SK-N-SH (cell line): ENCODE data around the gene STYXL2. TPM values are rescaled to one million over a fixed set of nuclear protein-coding genes. Genes with fewer than 3 reads are reported as not detected.

ENCODE experiments used
- CTCF ChIA-PET: fragments of 300-600, 350-600 bp; formaldehyde crosslinking; extraction: SDS; loops from one replicate; lab custom pipeline; 2021; lab: Yijun Ruan, JAX
- POLR2A ChIA-PET: fragments of 350-600 bp; sonication (Branson Sonifier 250); formaldehyde crosslinking; extraction: SDS; loops from one replicate; lab custom pipeline; 2020; ENCODE audit warnings: antibody characterized with exemption, inconsistent platforms; lab: Yijun Ruan, JAX
- DNase-seq: peaks from one replicate; pipeline ENCODE4 v3.0.0; 2012
- H2AFZ ChIP-seq: fragments of 200-600 bp; sonication (generic); 2 replicates; pipeline ENCODE4 v1.8.1; 2016; ENCODE audit warnings: antibody characterized with exemption, mild to moderate bottlenecking, low read depth
- H3F3A ChIP-seq: fragments of 200-600 bp; sonication (generic); replicated peaks from 2 replicates; pipeline ENCODE3; 2016; ENCODE audit warnings: antibody characterized with exemption, mild to moderate bottlenecking; ENCODE audit not compliant: insufficient read depth
- H3K27ac ChIP-seq, 2 experiments: fragments of 200-500 bp in 1 of 2; fragments of 200-600 bp in 1 of 2; sonication (Bioruptor generic) in 1 of 2; sonication (generic), shearing (Covaris generic) in 1 of 2; 2 replicates each; pipeline versions ENCODE4 v1.5.1 to v1.6.1; 2014 to 2016; ENCODE audit warnings: low read depth in 2 of 2, inconsistent platforms in 1 of 2, low read length in 1 of 2, mild to moderate bottlenecking in 1 of 2, mixed read lengths in 1 of 2
- H3K27me3 ChIP-seq: fragments of 200-600 bp; sonication (generic), shearing (Covaris generic); 2 replicates; pipeline ENCODE4 v1.6.1; 2016; ENCODE audit warnings: mixed run types; ENCODE audit not compliant: insufficient read depth
- H3K36me3 ChIP-seq, 2 experiments: fragments of 200-500 bp in 1 of 2; fragments of 200-600 bp in 1 of 2; sonication (Bioruptor generic) in 1 of 2; sonication (generic) in 1 of 2; replicated peaks in 1 of 2; 2 replicates each; pipeline versions ENCODE3 to v1.5.1; 2014 to 2016; ENCODE audit warnings: low read length in 1 of 2, mild to moderate bottlenecking in 1 of 2; ENCODE audit not compliant: insufficient read depth in 2 of 2, control insufficient read depth in 1 of 2
- H3K4me1 ChIP-seq, 2 experiments: fragments of 200-500 bp in 1 of 2; fragments of 200-600 bp in 1 of 2; sonication (Bioruptor generic) in 1 of 2; sonication (generic), shearing (Covaris generic) in 1 of 2; 2 replicates each; pipeline versions ENCODE4 v1.5.1 to v1.6.1; 2014 to 2016; ENCODE audit warnings: low read depth in 1 of 2, low read length in 1 of 2, mixed run types in 1 of 2; ENCODE audit not compliant: insufficient read depth in 2 of 2, control insufficient read depth in 1 of 2
- H3K4me2 ChIP-seq: fragments of 200-600 bp; sonication (generic), shearing (Covaris generic); 2 replicates; pipeline ENCODE4 v1.6.1; 2017; ENCODE audit warnings: mixed run types
- H3K4me3 ChIP-seq, 2 experiments: fragments of 200-500 bp in 1 of 2; fragments of 200-600 bp in 1 of 2; sonication (Bioruptor generic) in 1 of 2; sonication (generic), shearing (Covaris generic) in 1 of 2; 2 replicates each; pipeline versions ENCODE4 v1.5.1 to v1.8.1; 2014 to 2016; ENCODE audit warnings: low read depth in 2 of 2, inconsistent platforms in 1 of 2, low read length in 1 of 2, mild to moderate bottlenecking in 1 of 2, mixed read lengths in 1 of 2, moderate library complexity in 1 of 2
- H3K79me2 ChIP-seq: fragments of 200-600 bp; sonication (generic); 2 replicates; pipeline ENCODE4 v1.8.1; 2017; ENCODE audit warnings: mild to moderate bottlenecking; ENCODE audit not compliant: insufficient read depth
- H3K9ac ChIP-seq: fragments of 200-600 bp; sonication (generic); 2 replicates; pipeline ENCODE4 v1.6.1; 2017; ENCODE audit warnings: mixed run types
- H3K9me2 ChIP-seq: fragments of 200-600 bp; sonication (generic); 2 replicates; pipeline ENCODE4 v1.6.1; 2017; ENCODE audit warnings: mixed run types
- H3K9me3 ChIP-seq: fragments of 200-600 bp; sonication (generic); 2 replicates; pipeline ENCODE4 v1.6.1; 2017; ENCODE audit warnings: mixed run types, mild to moderate bottlenecking, moderate library complexity
- H4K20me1 ChIP-seq: fragments of 200-600 bp; sonication (generic); 2 replicates; pipeline ENCODE4 v1.6.1; 2017; ENCODE audit warnings: mild to moderate bottlenecking, mixed run types; ENCODE audit not compliant: insufficient read depth
- ELF1 ChIP-seq: IDR thresholded peaks from 2 replicates; pipeline ENCODE4 v1.4.0; 2012
- EZH2phosphoT487 ChIP-seq: fragments of 200-600 bp; sonication (generic); IDR thresholded peaks from 2 replicates; pipeline ENCODE4 v1.6.1; 2017; ENCODE audit warnings: low read depth, mixed run types, mild to moderate bottlenecking, antibody characterized with exemption, moderate library complexity, borderline replicate concordance
- FOSL2 ChIP-seq: IDR thresholded peaks from 2 replicates; pipeline ENCODE4 v1.4.0; 2012; ENCODE audit warnings: low read depth, mild to moderate bottlenecking, moderate library complexity, borderline replicate concordance
- FOXJ3 ChIP-seq: sonication (generic); formaldehyde crosslinking; IDR thresholded peaks from 2 replicates; pipeline ENCODE4 v1.5.1; 2020; ENCODE audit warnings: mild to moderate bottlenecking, missing genetic modification reagents
- FOXM1 ChIP-seq: IDR thresholded peaks from 2 replicates; pipeline ENCODE4 v1.4.0; 2012; ENCODE audit warnings: low read depth, mild to moderate bottlenecking
- MEF2A ChIP-seq: IDR thresholded peaks from 2 replicates; pipeline ENCODE4 v1.4.0; 2012; ENCODE audit warnings: low read depth, borderline replicate concordance
- MXI1 ChIP-seq: IDR thresholded peaks from 2 replicates; pipeline ENCODE4 v1.6.1; 2012; ENCODE audit warnings: mild to moderate bottlenecking, low read depth, low read length, improper control_type of control experiment
- POLR2AphosphoS5 ChIP-seq: IDR thresholded peaks from 2 replicates; pipeline ENCODE4 v1.6.1; 2012; ENCODE audit warnings: low read depth, low read length
- TAF1 ChIP-seq: IDR thresholded peaks from 2 replicates; pipeline ENCODE4 v1.6.1; 2012; ENCODE audit warnings: low read depth, mild to moderate bottlenecking, low read length, moderate library complexity, borderline replicate concordance
- TCF12 ChIP-seq: IDR thresholded peaks from 2 replicates; pipeline ENCODE4 v1.4.0; 2012
- YY1 ChIP-seq: IDR thresholded peaks from 2 replicates; pipeline ENCODE4 v1.4.0; 2012; ENCODE audit warnings: low read depth, mild to moderate bottlenecking
- WGBS: methylation state at CpG from one replicate; pipeline ENCODE4 v1.1.6; 2017; ENCODE audit warnings: low lambda C conversion rate; 5-methylcytosine and 5-hydroxymethylcytosine counted together
- polyA plus RNA-seq, 3 experiments: library from polyadenylated mRNA; depleted of rRNA; stranded (reverse); fragments of >200 nt; gene quantifications; 2 replicates each; pipeline ENCODE4 v1.2.3, GENCODE V29; 2012
- TF ChIP-seq, protein P1 (sequence below): IDR thresholded peaks from 2 replicates; pipeline ENCODE4 v1.4.0; 2012; ENCODE audit warnings: low read depth
- TF ChIP-seq, protein P2 (sequence below): fragments of 200-600 bp; sonication (generic); IDR thresholded peaks from 2 replicates; pipeline ENCODE4 v1.6.1; 2017; ENCODE audit warnings: antibody characterized with exemption, mild to moderate bottlenecking, moderate library complexity

The STYXL2 gene
- polyA plus RNA-seq, 1 of the 3 experiments (the other 2 are of a cell fraction), result not detected

DNA sequence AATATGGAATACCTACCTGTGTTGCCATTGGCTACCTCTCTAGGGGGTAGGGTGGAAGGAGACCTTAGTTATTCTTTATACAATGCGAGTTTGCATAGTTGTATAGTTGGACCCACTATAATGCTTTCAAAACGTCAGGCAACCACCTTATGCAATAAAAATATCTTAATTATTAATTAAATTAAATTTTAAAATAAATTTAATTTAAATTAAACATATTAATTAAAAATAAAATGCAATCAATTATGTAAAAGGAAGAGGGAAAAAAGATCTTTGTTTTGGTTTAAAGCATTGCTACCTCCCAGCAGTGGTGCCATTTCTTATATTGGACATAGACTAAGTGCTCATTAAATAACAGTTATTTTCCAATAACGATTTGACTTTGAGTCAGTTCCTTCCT is 26.0 kb upstream of the STYXL2 start:
- TF ChIP-seq ELF1 (no peak), POLR2AphosphoS5 (no peak), FOSL2 (no peak), MXI1 (no peak), YY1 (no peak), TCF12 (no peak)
- TF ChIP-seq, protein P1, sequence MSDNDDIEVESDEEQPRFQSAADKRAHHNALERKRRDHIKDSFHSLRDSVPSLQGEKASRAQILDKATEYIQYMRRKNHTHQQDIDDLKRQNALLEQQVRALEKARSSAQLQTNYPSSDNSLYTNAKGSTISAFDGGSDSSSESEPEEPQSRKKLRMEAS, result no peak
- TF ChIP-seq, protein P2, sequence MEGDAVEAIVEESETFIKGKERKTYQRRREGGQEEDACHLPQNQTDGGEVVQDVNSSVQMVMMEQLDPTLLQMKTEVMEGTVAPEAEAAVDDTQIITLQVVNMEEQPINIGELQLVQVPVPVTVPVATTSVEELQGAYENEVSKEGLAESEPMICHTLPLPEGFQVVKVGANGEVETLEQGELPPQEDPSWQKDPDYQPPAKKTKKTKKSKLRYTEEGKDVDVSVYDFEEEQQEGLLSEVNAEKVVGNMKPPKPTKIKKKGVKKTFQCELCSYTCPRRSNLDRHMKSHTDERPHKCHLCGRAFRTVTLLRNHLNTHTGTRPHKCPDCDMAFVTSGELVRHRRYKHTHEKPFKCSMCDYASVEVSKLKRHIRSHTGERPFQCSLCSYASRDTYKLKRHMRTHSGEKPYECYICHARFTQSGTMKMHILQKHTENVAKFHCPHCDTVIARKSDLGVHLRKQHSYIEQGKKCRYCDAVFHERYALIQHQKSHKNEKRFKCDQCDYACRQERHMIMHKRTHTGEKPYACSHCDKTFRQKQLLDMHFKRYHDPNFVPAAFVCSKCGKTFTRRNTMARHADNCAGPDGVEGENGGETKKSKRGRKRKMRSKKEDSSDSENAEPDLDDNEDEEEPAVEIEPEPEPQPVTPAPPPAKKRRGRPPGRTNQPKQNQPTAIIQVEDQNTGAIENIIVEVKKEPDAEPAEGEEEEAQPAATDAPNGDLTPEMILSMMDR, result no peak
- Histone ChIP-seq H3K27ac (no peak overlapping the region), H3K79me2 (no peaks in the 10 kb centered on the region), H3K9me2 (no peaks in the 10 kb centered on the region), H3K36me3 (no peaks in the 10 kb centered on the region), H3K4me1 (no peaks in the 10 kb centered on the region; a peak in 2 of 4 replicates), H2AFZ (no peak overlapping the region), H3F3A (no peaks in the 10 kb centered on the region), H3K4me2 (no peak overlapping the region), H3K27me3 (no peaks in the 10 kb centered on the region; the same call in 1 of the 2 replicates), H3K9ac (no peak overlapping the region), H3K9me3 (no peaks in the 10 kb centered on the region), H3K4me3 (no peak overlapping the region), H4K20me1 (no peaks in the 10 kb centered on the region)
- no peak for DNase-seq
- CTCF ChIA-PET, result interaction anchor here (1.0 to 1.4 kb wide), 3 partner anchors 9 to 465 kb away, joined by 3 to 7 read pairs (median 5); no protein-coding TSS in a partner anchor
- POLR2A ChIA-PET, result no interaction called here
- WGBS, result 31% methylated on average over 3 of the region's 3 CpGs

DNA sequence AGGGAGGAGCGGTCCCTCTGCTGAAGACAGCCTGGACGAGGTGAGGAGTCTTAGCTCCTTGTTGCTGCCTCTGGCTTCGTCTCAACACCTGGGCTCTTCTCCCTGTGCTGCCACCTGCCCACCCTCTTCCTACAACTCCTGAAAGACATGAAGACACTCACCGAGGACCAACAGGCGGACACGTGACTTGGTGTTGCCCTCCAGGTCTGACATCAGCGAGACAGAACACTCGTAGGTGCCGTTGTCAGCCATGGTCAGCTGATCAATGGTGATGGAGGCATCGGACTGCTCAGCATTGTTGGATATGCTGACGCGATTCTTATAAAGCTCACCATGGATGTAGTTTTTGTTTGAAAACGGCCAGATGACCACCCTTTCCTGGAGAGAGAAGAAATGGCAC is 25.1 kb upstream of the STYXL2 start:
- WGBS, result 68% methylated on average over 10 of the region's 13 CpGs
- no peaks in the 10 kb centered on the region for H4K20me1 ChIP-seq
- no peak overlapping the region for H3K4me3 ChIP-seq
- no peak overlapping the region for H3K27ac ChIP-seq
- H3K4me1 ChIP-seq, result no peaks in the 10 kb centered on the region; a peak in 2 of 4 replicates
- no peaks in the 10 kb centered on the region for H3K9me2 ChIP-seq
- H3K4me2 ChIP-seq, result no peak overlapping the region
- H3F3A ChIP-seq, result no peaks in the 10 kb centered on the region
- no peaks in the 10 kb centered on the region; the same call in 1 of the 2 replicates for H3K27me3 ChIP-seq
- TF ChIP-seq FOXM1 (no peak), YY1 (no peak), TAF1 (no peak), EZH2phosphoT487 (no peak), POLR2AphosphoS5 (no peak), FOXJ3 (no peak), MXI1 (no peak), MEF2A (no peak)
- TF ChIP-seq, protein P1, result no peak
- TF ChIP-seq, all 33 proteins: peak for 0
- Histone ChIP-seq H3K9ac (no peak overlapping the region), H3K36me3 (no peaks in the 10 kb centered on the region), H2AFZ (no peak overlapping the region), H3K79me2 (no peaks in the 10 kb centered on the region), H3K9me3 (no peaks in the 10 kb centered on the region)
- CTCF ChIA-PET, result interaction anchor here (0.9 to 1.4 kb wide), 5 partner anchors 10 to 464 kb away, joined by 3 to 7 read pairs (median 5); no protein-coding TSS in a partner anchor
- no peak for DNase-seq
- POLR2A ChIA-PET, result no interaction called here
